Common myeloid progenitor, CD34-positive (primary cell): ENCODE measurements around the gene TRIM7.

Experiments
- CTCF ChIA-PET: fragments of 350-600 bp; sonication (Branson Sonifier 250); formaldehyde crosslinking; loops from one replicate; lab custom pipeline; 2021; ENCODE audit warnings: antibody characterized with exemption; lab: Charles Lee
- POLR2A ChIA-PET: fragments of 350-600 bp; sonication (Branson Sonifier 250); formaldehyde crosslinking; loops from one replicate; lab custom pipeline; 2021; ENCODE audit warnings: antibody characterized with exemption; lab: Charles Lee
- DNase-seq, 3 donors: peaks; one replicate each; pipeline versions ENCODE4 v3.0.0 to v3.0.0-alpha.2; 2013
- H3K27ac ChIP-seq, 2 experiments: 1 replicate in 1 of 2; 2 replicates in 1 of 2; pipeline ENCODE4 v1.7.0; 2013; ENCODE audit warnings: inconsistent platforms in 2 of 2, low read length in 2 of 2, mild to moderate bottlenecking in 2 of 2, low read depth in 1 of 2, moderate library complexity in 1 of 2; ENCODE audit not compliant: severe bottlenecking in 2 of 2, insufficient read depth in 1 of 2, poor library complexity in 1 of 2
- H3K27me3 ChIP-seq, 5 experiments: replicated peaks in 2 of 5; 1 replicate in 3 of 5; 2 replicates in 2 of 5; pipeline versions ENCODE4 v1.6.1 to v1.7.0; 2013; ENCODE audit warnings: low read length in 4 of 5, mild to moderate bottlenecking in 2 of 5, moderate library complexity in 2 of 5, inconsistent platforms in 1 of 5; ENCODE audit not compliant: insufficient read depth in 5 of 5, control insufficient read depth in 4 of 5
- H3K36me3 ChIP-seq, 4 experiments: 1 replicate in 2 of 4; 2 replicates in 2 of 4; pipeline versions ENCODE4 v1.6.1 to v1.7.0; 2013; ENCODE audit warnings: low read length in 3 of 4, control low read depth in 1 of 4, mild to moderate bottlenecking in 1 of 4; ENCODE audit not compliant: control insufficient read depth in 4 of 4, insufficient read depth in 4 of 4
- H3K4me1 ChIP-seq, 4 experiments: 1 replicate in 3 of 4; 2 replicates in 1 of 4; pipeline versions ENCODE4 v1.6.1 to v1.7.1; 2013; ENCODE audit warnings: low read length in 3 of 4, mild to moderate bottlenecking in 3 of 4, control low read depth in 1 of 4, inconsistent platforms in 1 of 4, moderate library complexity in 1 of 4; ENCODE audit not compliant: control insufficient read depth in 4 of 4, insufficient read depth in 4 of 4; ENCODE audit errors: control extremely low read depth in 1 of 4
- H3K4me3 ChIP-seq, 7 experiments: 1 replicate in 4 of 7; 2 replicates in 3 of 7; pipeline versions ENCODE4 v1.5.1 to v1.7.0; 2013; ENCODE audit warnings: mild to moderate bottlenecking in 7 of 7, low read length in 6 of 7, moderate library complexity in 6 of 7, inconsistent platforms in 2 of 7, low read depth in 2 of 7, control low read depth in 1 of 7; ENCODE audit not compliant: insufficient read depth in 4 of 7, control insufficient read depth in 1 of 7; ENCODE audit errors: extremely low read depth in 1 of 7
- H3K9me3 ChIP-seq, 5 experiments: 1 replicate in 4 of 5; 2 replicates in 1 of 5; pipeline versions ENCODE4 v1.6.1 to v1.7.1; 2013; ENCODE audit warnings: low read length in 4 of 5, mild to moderate bottlenecking in 2 of 5, inconsistent platforms in 1 of 5, low read depth in 1 of 5, moderate library complexity in 1 of 5; ENCODE audit not compliant: control insufficient read depth in 4 of 5, insufficient read depth in 2 of 5; ENCODE audit errors: control extremely low read depth in 1 of 5
- WGBS: methylation state at CpG from one replicate; pipeline ENCODE4 v1.1.5; 2013; ENCODE audit not compliant: insufficient coverage; 5-methylcytosine and 5-hydroxymethylcytosine counted together

Gene TRIM7

GRCh38 chr5:181168595-181169118 lies 36.3 kb downstream of the TRIM7 start:
- H3K4me1 ChIP-seq: peaks cover 0 to 29% (median 21%) of the 10 kb centered on the region in 4 experiments
- H3K27ac ChIP-seq: no peak overlapping the region
- WGBS: 34% methylated on average over 4 of the region's 14 CpGs
- no peaks in the 10 kb centered on the region for H3K36me3 ChIP-seq
- no peak overlapping the region for H3K4me3 ChIP-seq
- POLR2A ChIA-PET: interaction anchor here (1.1 kb wide), 1 partner anchor 74 kb away, joined by 3 read pairs; no protein-coding TSS in a partner anchor
- CTCF ChIA-PET: no interaction called here
- peaks cover 0 to 5% (median 0%) of the 10 kb centered on the region in 5 experiments for H3K9me3 ChIP-seq
- DNase-seq: peak in 1 of 3 donors; percentile 41
- H3K27me3 ChIP-seq: peaks cover 9 to 88% (median 21%) of the 10 kb centered on the region in 5 experiments

- H3K4me3 ChIP-seq: no peak overlapping the region
- peaks cover 0 to 5% (median 0%) of the 10 kb centered on the region in 5 experiments for H3K9me3 ChIP-seq
- peaks cover 11 to 87% (median 21%) of the 10 kb centered on the region in 5 experiments for H3K27me3 ChIP-seq
- no peak overlapping the region for H3K27ac ChIP-seq
- WGBS: 13% methylated on average over 8 of the region's 11 CpGs
- ChIA-PET POLR2A (interaction anchor here (0.6 to 1.1 kb wide), 2 partner anchors 37 to 75 kb away, joined by 3 read pairs; partner anchors contain the start of gene TRIM7), CTCF (interaction anchor here (1.2 kb wide), 1 partner anchor 385 kb away, joined by 3 read pairs; no protein-coding TSS in a partner anchor)
- peaks cover 0 to 25% (median 18%) of the 10 kb centered on the region in 4 experiments for H3K4me1 ChIP-seq
- H3K36me3 ChIP-seq: no peaks in the 10 kb centered on the region
- peak in 1 of 3 donors; percentile 41 for DNase-seq
Measured at GRCh38 chr5:181167814-181168488, 37.0 kb downstream of the TRIM7 start.

- Histone ChIP-seq H3K36me3 (no peaks in the 10 kb centered on the region), H3K27me3 (peaks cover 10 to 82% (median 15%) of the 10 kb centered on the region in 5 experiments), H3K4me1 (peaks cover 0 to 17% (median 15%) of the 10 kb centered on the region in 4 experiments), H3K27ac (no peak overlapping the region), H3K9me3 (peaks cover 0 to 5% (median 0%) of the 10 kb centered on the region in 5 experiments), H3K4me3 (no peak overlapping the region)
- 100% methylated on average over 1 of the region's 6 CpGs for WGBS
- POLR2A ChIA-PET: interaction anchor here (1.1 kb wide), 1 partner anchor 76 kb away, joined by 3 read pairs; no protein-coding TSS in a partner anchor
- no peak for DNase-seq
- CTCF ChIA-PET: interaction anchor here (1.2 kb wide), 1 partner anchor 384 kb away, joined by 3 read pairs; no protein-coding TSS in a partner anchor
Measured at GRCh38 chr5:181166812-181167733, 37.9 kb downstream of the TRIM7 start.

- no peaks in the 10 kb centered on the region for H3K36me3 ChIP-seq
- H3K4me1 ChIP-seq: peaks cover 0 to 19% (median 13%) of the 10 kb centered on the region in 4 experiments
- peak overlapping the region in 3 of 7 experiments; percentile 50 to 64 (median 61) for H3K4me3 ChIP-seq
- ChIA-PET POLR2A (no interaction called here), CTCF (interaction anchor here (1.2 to 1.5 kb wide), 3 partner anchors 8 to 21 kb away, joined by 3 to 6 read pairs (median 3); no protein-coding TSS in a partner anchor)
- H3K9me3 ChIP-seq: peaks cover 0 to 5% (median 0%) of the 10 kb centered on the region in 5 experiments
- H3K27ac ChIP-seq: no peak overlapping the region
- WGBS: 20% methylated on average over 27 of the region's 52 CpGs
- DNase-seq: no peak
- H3K27me3 ChIP-seq: peaks cover 3 to 54% (median 10%) of the 10 kb centered on the region in 5 experiments
Measured at GRCh38 chr5:181164076-181164952, 40.7 kb downstream of the TRIM7 start.

GRCh38 chr5:181163487-181164075 lies 41.4 kb downstream of the TRIM7 start:
- H3K36me3 ChIP-seq: no peaks in the 10 kb centered on the region
- POLR2A ChIA-PET: interaction anchor here (0.6 to 0.9 kb wide), 3 partner anchors 13 to 383 kb away, joined by 3 to 6 read pairs (median 3); no protein-coding TSS in a partner anchor
- H3K4me3 ChIP-seq: peak overlapping the region in 6 of 7 experiments; percentile 19 to 64 (median 50)
- peaks cover 0 to 5% (median 0%) of the 10 kb centered on the region in 5 experiments for H3K9me3 ChIP-seq
- WGBS: 40% methylated on average over 11 of the region's 16 CpGs
- peak overlapping the region in 1 of 2 experiments; percentile 64 for H3K27ac ChIP-seq
- peak; percentile 65 to 71 (median 67) for DNase-seq
- H3K4me1 ChIP-seq: peaks cover 0 to 19% (median 13%) of the 10 kb centered on the region in 4 experiments
- CTCF ChIA-PET: interaction anchor here (0.7 to 1.5 kb wide), 3 partner anchors 8 to 45 kb away, joined by 3 to 6 read pairs (median 3); no protein-coding TSS in a partner anchor
- peaks cover 2 to 48% (median 10%) of the 10 kb centered on the region in 5 experiments for H3K27me3 ChIP-seq
